ENCODE measurements around the gene TRPM2.
"Not testable (repeated sequence)": the region's sequence is repeated elsewhere in the genome, so short reads cannot be mapped to it uniquely, and the experiment has no call there.

TRPM2 gene

GRCh38 chr21:44335266-44336059 lies 18.0 kb upstream of the TRPM2 start:
- no peak for DNase-seq

DNA sequence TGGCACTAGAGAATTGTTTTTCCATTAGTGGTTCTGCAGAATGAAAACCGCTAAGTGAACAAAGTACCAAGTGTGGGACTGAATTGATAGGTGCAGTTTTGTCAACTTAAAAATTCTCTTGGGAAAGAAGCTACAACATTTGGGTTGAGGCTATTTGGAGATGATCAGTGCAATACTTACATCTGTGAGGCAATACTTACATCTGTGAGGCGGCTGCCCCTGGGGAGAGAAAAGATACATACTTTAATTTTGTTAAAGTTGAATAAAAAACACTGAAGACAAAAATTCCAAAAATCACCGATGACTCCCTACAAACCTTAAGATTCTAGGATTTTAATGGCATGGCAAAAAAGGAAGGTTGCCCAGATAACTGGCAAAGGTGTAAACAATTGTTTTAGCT lies 16.0 kb upstream of the TRPM2 start:
- DNase-seq = no peak

DNA sequence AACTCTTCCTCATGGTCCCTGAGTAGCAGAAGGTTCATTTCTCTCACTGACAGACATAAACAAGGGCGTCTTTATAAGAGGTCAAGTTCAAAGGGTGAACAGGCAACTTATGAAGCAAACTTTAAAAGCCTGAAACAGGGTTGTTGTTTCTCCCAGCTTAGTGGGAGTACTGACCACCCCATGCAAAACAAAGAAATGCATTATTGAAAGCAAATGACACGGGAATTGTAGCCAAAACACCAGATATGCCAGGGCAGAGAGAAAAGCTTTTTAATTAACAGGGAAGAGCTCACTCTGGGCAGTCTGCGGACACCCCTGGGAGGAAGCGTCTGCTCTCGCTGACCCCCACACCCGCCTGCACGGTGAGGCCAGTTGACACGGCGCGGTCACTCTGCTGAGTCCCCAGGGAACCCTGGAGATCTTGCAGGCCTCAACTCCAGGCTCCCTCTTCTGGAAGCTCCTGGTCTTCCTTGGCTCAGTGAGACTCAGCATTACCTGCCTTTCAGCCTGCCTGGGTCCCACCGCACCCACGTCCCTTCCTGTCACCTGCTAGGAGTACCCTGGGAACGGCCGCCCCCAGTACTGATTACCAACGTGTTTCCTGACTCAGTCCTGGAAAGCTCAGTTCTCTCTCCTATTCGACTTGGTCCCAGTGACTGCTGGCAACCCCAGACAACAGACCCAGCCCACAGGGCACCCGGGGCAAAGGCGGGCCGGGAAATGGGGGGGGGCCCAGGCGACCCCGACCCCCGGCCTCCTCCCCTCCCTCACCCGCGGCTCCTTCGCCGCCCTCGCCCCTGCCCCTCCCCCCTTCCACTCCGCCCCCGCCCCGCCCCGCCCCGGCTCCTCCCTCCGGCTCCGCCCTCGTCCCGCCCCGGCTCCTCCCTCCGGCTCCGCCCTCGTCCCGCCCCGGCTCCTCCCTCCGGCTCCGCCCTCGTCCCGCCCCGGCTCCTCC lies 15.2 kb upstream of the TRPM2 start:
- DNase-seq = peak in 1 of 2 donors; percentile 58

DNA sequence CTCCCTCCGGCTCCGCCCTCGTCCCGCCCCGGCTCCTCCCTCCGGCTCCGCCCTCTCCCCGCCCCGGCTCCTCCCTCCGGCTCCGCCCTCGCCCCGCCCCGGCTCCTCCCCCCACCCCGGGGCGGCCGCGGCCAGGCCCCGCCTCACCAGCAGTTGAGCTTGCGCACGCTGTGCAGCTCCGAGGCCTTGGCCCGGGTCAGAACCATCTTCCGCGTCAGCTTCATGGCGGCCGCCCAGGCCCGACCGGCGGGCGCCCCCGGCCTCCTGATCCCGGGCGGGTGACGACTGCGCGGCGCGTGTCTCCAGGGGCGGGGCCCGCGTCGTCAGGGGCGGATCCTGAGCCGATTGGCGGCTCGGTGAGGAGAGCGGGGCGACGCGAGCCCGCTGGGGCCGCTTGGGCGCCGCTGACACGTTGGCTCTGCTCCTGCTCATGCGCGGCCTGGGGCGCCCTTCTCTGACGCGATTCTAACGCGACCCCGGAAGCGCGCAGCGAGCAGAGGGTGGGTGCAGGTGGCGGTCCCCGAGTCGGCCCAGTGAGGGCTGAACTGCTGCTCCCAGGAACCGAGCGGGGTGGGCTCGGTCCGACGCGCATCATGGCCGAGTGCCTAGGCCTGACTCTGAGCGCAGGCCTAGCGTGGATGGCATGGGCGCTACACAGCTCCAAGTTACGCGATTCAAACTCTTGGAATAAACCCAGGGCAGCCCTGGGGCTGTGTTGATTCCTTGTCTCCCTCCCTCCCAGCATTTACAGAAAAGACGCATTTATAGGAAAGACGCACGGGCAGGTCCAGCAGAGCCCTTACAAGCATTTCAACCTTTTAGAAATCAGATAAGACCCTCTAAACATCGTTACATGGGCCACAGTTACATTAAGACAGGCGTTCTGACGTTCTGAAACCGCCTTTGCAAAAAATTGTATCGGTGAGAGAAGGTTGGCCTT lies 14.2 kb upstream of the TRPM2 start, which contains the start of gene CFAP410:
CFAP410 (minus strand) TSS at position 420 of the 940 bp plus-strand sequence; CDS start at position 224, 196 bp downstream.
- DNase-seq = peak; percentile 96

DNA sequence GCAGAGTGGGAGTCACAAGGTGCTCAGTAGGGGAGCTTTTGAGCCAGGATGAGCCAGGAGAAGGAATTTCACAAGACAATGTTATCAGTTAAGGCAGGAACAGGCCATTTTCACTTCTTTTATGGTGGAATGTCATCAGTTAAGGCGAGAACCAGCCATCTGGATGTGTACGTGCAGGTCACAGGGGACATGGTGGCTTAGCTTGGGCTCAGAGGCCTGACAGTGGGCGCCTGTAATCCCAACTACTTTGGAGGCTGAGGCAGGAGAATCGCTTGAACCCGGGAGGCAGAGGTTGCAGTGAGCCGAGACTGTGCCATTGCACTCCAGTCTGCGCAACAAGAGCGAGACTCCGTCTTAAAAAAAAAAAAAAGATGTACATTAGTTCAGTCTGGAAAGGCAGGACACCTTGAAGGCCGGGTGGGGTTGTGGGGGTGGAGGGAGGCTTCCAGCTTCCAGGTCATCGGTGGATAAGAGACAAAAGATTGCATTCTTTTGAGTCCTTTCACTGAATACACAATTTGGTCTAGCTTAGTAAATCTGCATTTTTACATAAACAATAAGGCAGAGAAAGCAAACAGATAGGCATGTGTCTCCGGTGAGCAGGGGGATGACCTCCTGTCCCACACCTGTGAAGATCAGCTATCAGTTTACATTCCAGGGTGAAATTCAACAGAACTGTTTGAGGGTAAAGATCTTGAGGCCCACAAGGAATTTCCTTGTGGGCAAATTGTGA lies 11.5 kb upstream of the TRPM2 start:
- not testable (repeated sequence) for DNase-seq

DNA sequence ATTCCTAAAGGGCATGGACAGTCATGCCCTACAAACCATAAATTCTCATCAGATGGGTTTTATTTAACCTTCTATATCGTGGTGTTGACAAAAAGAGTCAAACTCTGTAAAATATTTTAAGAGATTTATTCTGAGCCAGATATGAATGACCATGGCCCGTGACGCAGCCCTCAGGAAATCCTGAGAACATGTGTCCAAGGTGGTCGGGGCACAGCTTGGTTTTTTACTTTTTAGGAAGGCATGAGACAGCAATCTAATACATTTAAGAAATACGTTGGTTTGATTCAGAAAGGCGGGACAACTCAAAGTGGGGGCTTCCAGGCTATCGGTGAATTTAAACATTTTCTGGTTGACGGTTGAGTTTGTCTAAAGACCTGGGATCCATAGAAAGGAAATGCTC lies 10.4 kb upstream of the TRPM2 start:
- DNase-seq = not testable (repeated sequence)

GRCh38 chr21:44344541-44345183 lies 8.8 kb upstream of the TRPM2 start:
- no peak for DNase-seq

- DNase-seq = no peak
Observed at GRCh38 chr21:44345495-44345894, 7.9 kb upstream of the TRPM2 start.

DNA sequence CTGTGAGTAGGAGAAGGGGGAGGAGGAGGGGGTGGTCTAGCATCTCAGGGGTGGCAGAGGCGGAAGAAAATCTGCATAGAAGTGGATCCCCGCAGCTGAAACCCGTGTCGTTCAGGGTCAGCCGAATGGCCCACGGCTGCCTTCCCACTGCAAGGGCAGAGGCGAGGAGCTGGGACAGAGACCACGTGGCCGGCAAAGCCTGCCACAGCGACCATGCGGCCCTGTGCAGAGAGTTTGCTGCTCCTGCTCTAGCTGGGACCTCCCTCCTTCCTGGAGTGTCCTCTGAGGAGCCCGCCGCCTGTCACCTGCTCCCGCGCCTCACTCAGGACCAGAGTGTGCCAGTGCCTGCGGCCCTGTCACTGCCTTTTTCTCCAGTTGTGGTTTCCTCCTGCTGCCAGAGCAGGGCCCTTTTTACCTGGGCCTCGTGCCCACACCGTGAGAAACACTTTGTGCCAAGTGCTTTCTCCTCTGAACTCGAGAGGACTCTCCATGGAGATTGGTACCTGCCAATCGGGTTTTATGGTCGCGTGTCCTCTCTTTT lies 5.4 kb upstream of the TRPM2 start:
- no peak for DNase-seq

DNA sequence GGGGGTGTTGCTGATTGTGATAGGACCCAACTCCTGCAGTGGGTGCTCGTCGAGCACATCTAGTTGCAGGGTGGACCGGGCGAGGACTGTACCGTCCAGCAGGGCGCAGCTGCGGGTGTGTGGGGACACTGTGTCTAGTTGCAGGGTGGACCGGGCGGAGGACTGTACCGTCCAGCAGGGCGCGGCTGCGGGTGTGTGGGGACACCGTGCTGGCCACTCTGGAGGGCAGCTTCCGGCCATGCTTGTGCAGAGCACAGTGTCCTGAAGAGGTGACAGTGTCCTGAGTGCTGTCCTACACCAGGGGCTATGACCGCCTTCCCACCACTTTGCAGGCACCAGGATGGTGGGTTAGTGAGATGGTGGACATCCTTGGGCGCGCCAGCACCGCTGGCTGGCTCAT lies 4.6 kb upstream of the TRPM2 start:
- no peak for DNase-seq

- no peak for DNase-seq
Observed at GRCh38 chr21:44349416-44349846, 4.0 kb upstream of the TRPM2 start.

- no peak for DNase-seq
Observed at GRCh38 chr21:44349847-44350772, 3.3 kb upstream of the TRPM2 start.

DNA sequence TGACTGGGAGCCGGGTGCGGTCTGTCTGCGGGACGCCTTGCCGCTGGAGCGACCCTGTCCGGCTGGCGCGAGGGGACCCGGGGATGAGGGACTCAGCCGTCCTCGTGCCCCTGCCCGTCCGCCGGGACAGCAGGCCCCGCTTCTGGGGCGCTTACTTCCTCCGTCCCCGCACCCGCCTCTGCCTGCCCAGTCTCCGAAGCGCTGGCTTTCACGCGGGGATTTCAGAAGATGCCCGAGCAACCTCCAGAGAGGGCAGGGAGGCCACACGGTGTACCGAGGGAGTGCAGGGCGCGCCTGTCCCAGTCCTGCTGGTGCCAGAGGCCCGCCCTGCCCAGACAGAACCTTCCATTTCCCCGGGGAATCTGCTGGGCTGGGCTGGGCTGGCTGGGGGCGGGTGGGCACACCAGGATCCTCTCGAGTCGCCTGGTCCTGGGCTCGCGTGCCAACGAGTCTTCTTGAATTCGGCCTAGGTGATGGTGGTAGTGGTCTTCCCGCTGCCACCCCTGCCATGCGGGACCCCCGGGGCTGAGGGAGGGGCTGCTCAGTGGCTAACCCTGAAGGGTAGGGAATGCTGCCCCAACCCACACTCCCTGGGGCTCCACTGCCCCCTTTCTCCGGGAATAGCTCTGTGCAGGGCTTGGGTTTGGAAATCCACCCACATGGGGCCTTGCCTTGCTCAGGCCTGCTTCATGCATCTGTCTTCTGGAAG lies 2.5 kb upstream of the TRPM2 start:
- DNase-seq = no peak

DNA sequence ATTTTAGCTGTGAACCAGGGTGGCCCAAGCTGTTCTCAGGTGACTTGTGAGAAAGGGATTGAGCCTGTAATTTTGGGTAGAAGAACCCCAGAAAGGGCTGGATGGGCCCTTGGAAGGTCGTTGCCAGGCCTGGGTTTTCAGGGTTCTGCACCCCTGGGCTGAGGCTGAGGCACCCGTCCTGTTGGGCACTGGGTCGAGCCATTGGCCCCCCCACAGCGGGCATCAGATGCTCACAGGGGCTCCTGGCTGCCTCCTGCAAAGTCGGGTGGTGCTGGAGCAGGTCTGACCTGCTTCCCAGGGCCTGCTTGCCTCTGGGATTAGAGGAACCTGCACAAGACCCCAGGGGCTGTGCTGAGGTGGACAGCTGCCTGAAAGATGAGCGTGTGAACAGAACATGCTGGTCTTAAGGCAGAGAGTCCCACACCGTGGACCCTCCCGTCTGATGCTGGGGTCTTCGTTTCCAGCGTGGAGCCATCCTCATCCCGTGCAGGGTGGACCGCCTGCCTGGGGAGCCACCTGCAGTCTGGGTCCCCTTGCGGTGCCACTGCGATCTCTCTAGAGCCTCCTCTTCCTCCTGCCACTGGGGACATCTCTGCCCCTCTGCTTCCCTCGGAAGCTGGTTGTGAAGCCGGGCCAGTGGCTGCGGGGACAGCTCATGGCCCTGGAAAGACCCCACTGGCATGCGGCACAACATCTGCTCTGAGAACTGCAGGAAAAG lies 1.7 kb upstream of the TRPM2 start:
- no peak for DNase-seq

DNA sequence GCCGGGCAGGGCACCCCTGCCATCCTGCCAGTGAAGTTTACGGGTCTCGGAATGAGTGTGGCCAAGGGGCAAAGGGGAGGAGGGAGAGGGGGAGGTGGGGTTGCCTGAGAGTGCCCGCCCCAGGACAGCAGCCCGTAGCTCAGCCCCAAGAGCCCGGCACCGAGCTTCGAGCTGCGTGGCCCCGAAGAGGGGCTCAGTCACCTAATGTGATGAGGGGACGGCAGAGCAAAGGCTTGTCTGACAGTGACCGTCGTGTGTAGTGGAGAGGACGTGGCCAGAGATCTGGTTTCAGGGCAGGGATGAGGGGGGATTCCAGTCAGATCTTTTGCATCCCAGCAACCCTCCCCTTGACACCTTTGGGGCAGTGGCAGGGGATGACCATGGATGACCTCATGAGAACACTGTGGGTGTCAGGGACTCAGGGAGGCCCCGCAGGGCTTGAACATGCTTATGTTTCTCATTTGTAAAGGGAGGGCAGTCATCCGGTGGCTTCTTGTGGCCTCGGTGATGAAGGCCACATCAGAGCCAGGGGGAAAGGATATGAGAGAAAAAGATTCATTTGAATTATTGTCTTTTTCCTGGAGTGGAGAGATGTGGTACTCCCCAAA lies 1.1 kb upstream of the TRPM2 start:
- DNase-seq = no peak

GRCh38 chr21:44354001-44354405 lies 582 bp downstream of the TRPM2 start:
- peak in 1 of 2 donors; percentile 22 for DNase-seq

DNA sequence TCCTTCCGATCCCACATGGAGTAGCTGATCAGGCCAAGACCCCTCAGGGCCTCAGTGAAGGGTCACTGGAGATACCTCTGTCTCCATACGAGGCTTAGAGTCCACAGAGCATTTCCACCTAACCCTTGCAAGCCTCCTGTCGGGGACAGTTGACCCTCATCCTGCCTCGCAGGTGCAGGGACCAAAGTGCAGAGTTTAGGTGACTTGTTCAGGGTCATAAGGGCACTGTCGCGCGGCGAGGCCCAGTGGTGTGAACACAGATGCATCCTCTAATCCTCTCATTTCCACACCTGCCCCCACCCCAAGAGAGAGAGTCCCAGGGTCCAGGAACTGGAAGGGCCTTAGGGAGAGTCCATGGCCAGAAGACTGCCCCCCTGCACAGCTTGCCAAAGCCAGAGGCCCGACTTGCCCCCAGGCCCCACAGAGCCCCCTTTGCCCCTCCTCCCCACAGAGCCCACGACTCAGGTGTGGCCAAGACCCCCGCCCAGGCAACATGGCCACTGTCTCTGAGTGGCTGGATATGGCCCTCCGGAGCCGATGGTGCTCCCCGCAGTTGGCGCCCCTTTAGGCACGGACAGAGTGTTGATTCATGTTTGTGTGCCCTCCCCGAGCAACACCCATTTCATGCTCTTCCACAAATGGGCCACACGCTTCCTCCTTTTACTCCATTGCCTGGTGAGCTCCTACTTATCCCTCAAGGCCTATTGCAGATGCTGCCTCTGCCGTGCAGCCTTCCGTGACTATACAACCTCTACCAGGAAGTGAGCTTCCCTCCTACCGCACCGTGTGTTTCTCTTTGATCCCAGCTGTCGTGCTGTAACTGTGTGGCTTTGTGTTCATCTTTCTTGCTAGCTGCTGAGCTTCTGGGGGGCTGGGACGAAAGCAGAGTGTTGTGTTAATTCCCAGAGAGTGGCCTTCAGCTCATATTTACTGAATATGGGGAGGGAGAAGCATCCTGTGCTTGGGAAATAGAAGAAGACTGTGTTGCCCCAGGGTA lies 1.7 kb downstream of the TRPM2 start:
- DNase-seq = no peak

All from CD4-positive, alpha-beta T cell treated with Interferon alpha-2 for 1 hour (primary cell).